Measurements from ENCODE around the gene USP25.

GRCh38 chr21:15732996-15733329, 3.2 kb downstream of the USP25 start:
- TF ChIP-seq EZH2 (IDR thresholded peaks at IDR 0.05) (no peak), FOXP2 (optimal IDR thresholded peaks at IDR 0.05; ENCODE audit: control extremely low read depth, extremely low read length, insufficient read depth) (no peak)
